ENCODE results near the gene NAPG.
"Not testable (repeated sequence)": the region's sequence is repeated elsewhere in the genome, so short reads cannot be mapped to it uniquely, and the experiment has no call there.

Gene NAPG

DNA sequence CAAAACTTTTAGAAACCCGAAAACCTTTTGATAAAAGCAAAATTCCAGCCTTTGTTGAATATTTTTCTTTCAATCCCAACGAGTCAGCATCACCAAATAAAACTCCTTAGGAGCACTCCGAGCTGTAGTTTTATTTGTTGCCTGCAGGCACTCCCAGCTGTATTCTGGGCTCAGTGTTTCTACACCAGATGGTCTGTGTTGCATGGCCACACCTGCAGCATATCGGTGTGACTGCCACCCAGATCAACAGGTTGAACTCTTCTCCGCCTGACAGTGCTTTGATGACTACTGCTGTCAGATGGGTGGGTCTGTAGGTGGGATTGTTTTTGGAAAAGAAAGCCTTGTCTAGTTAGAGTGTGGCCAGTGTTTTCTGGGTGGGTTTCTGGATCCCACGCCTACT, 38.7 kb upstream of the NAPG start:
- no peaks in the 10 kb centered on the region for H3K9me3 ChIP-seq (ENCODE audit: control insufficient read depth in 2 of 2, low read length in 2 of 2)
- peaks cover 0 to 5% of the 10 kb centered on the region in 2 donors for H3K4me1 ChIP-seq (ENCODE audit: control insufficient read depth in 2 of 2, insufficient read depth in 2 of 2, low read length in 2 of 2)
- H3K4me3 ChIP-seq (ENCODE audit: low read length in 2 of 2) = no peak overlapping the region
- H3K27me3 ChIP-seq (ENCODE audit: control insufficient read depth in 2 of 2, insufficient read depth in 2 of 2, low read length in 2 of 2) = no peaks in the 10 kb centered on the region
- H3K36me3 ChIP-seq (ENCODE audit: control insufficient read depth in 2 of 2, insufficient read depth in 2 of 2, low read length in 2 of 2) = no peaks in the 10 kb centered on the region
- H3K27ac ChIP-seq (ENCODE audit: low read depth in 2 of 2, low read length in 2 of 2) = no peak overlapping the region
- H3K9ac ChIP-seq (ENCODE audit: low read depth in 1 of 2, low read length in 2 of 2) = no peak overlapping the region

DNA sequence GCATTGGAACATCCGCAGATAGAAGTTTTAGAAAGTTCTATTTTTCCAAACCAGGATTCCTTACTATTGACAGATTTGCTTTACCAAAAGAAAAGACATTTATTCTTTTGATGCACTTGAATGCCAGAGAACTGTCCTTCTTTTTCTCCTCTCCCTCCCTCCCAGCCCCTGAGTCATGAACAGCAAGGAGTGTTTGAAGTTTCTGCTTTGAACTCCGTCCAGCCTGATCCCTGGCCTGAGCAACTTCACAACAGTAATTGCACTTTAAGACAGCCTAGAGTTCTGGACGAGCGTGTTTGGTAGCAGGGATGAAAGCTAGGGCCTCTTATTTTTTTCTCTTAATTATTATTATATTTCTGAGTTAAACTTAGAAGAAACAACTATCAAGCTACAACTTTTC, 37.8 kb upstream of the NAPG start:
- H3K4me1 ChIP-seq (ENCODE audit: control insufficient read depth in 2 of 2, insufficient read depth in 2 of 2, low read length in 2 of 2) = peaks cover 0 to 2% of the 10 kb centered on the region in 2 donors
- H3K4me3 ChIP-seq (ENCODE audit: low read length in 2 of 2) = no peak overlapping the region
- H3K9me3 ChIP-seq (ENCODE audit: control insufficient read depth in 2 of 2, low read length in 2 of 2) = no peaks in the 10 kb centered on the region
- no peaks in the 10 kb centered on the region for H3K27me3 ChIP-seq (ENCODE audit: control insufficient read depth in 2 of 2, insufficient read depth in 2 of 2, low read length in 2 of 2)
- H3K27ac ChIP-seq (ENCODE audit: low read depth in 2 of 2, low read length in 2 of 2) = no peak overlapping the region
- no peaks in the 10 kb centered on the region for H3K36me3 ChIP-seq (ENCODE audit: control insufficient read depth in 2 of 2, insufficient read depth in 2 of 2, low read length in 2 of 2)
- H3K9ac ChIP-seq (ENCODE audit: low read depth in 1 of 2, low read length in 2 of 2) = no peak overlapping the region

DNA sequence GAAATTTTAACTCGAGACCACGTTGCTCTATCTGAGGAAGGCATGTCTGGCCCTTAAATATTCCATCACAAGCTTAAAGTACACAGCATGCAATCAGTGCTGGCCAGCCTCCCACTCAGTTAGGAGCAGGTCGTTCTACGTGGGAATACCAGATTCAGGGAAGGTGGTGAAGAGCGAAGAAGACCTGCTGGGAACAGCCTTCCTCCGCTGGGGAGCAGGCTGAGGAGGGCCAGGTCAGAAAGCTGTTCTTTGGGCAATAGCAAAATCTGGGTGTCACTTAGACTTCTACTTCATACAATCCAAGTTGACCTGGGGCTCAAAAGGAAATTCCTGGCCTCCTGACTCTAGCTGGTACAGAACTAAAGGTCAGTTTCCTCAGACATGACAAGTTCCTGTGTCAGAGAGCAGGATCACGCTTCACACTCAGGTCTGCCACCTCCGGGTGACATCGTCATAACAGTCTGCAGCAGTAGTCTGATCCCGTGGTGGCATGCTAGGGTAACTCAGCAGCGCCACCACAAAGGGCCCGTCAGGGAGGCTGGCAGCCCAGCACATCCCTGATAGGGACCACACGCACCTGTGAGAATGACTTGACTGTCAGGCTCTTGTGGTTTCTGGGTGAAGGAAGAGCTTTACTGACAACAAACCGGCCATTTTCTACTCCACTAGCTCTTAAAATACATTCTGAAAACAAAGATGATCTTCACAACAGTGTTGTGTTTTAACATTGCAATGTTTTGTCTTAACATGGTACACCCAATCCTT, 35.2 kb upstream of the NAPG start:
- Histone ChIP-seq H3K4me3 (ENCODE audit: low read length in 2 of 2) (no peak overlapping the region), H3K4me1 (ENCODE audit: control insufficient read depth in 2 of 2, insufficient read depth in 2 of 2, low read length in 2 of 2) (no peaks in the 10 kb centered on the region), H3K27ac (ENCODE audit: low read depth in 2 of 2, low read length in 2 of 2) (no peak overlapping the region), H3K27me3 (ENCODE audit: control insufficient read depth in 2 of 2, insufficient read depth in 2 of 2, low read length in 2 of 2) (no peaks in the 10 kb centered on the region), H3K9me3 (ENCODE audit: control insufficient read depth in 2 of 2, low read length in 2 of 2) (no peaks in the 10 kb centered on the region), H3K36me3 (ENCODE audit: control insufficient read depth in 2 of 2, insufficient read depth in 2 of 2, low read length in 2 of 2) (no peaks in the 10 kb centered on the region), H3K9ac (ENCODE audit: low read depth in 1 of 2, low read length in 2 of 2) (no peak overlapping the region)

DNA sequence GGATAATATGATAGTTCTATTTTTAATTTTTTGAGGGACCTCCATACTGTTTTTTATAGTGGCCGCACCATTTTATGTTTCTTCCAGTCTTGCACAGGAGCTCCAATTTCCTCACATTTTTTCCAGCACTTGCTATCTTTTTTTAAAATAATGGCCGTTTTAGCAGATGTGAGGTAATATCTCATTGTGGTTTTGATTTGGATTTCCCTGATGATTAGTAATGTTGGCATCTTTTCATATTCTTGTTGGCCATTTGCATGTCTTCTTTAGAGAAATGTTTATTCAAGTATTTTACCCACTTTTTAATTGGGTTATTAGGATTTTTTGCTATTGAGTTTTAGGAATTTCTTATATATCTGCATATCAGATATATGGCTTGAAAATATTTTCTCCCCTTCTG, 29.9 kb upstream of the NAPG start:
- no peaks in the 10 kb centered on the region for H3K27me3 ChIP-seq (ENCODE audit: control insufficient read depth in 2 of 2, insufficient read depth in 2 of 2, low read length in 2 of 2)
- H3K4me3 ChIP-seq (ENCODE audit: low read length in 2 of 2) = no peak overlapping the region
- H3K36me3 ChIP-seq (ENCODE audit: control insufficient read depth in 2 of 2, insufficient read depth in 2 of 2, low read length in 2 of 2) = no peaks in the 10 kb centered on the region
- no peaks in the 10 kb centered on the region for H3K4me1 ChIP-seq (ENCODE audit: control insufficient read depth in 2 of 2, insufficient read depth in 2 of 2, low read length in 2 of 2)
- no peaks in the 10 kb centered on the region for H3K9me3 ChIP-seq (ENCODE audit: control insufficient read depth in 2 of 2, low read length in 2 of 2)
- H3K9ac ChIP-seq (ENCODE audit: low read depth in 1 of 2, low read length in 2 of 2) = no peak overlapping the region
- H3K27ac ChIP-seq (ENCODE audit: low read depth in 2 of 2, low read length in 2 of 2) = no peak overlapping the region

DNA sequence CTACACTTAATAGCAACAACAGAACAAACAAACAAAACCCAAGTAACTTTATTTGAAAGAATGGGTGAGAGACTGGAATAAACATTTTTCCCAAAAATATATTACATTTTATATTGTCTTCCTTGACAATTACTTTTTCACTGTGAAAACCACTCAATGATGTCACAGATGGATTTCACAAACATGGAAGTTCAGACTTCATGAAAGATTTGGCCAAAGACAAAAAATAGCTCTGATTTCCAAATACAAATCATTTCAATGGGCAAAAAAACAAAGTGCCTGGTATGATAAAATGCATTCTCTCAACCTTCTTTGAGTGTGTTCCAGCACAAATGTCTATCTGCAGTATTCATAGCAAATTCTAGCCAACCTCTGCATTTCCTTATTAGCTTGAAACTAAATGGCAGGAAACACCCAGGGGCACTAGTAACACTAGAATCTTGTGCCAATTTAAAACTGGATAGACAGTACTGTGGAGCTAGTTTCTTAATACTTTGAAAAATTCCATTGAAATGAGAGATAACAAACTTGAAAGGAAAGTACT, 28.5 kb upstream of the NAPG start:
- no peaks in the 10 kb centered on the region for H3K4me1 ChIP-seq (ENCODE audit: control insufficient read depth in 2 of 2, insufficient read depth in 2 of 2, low read length in 2 of 2)
- no peaks in the 10 kb centered on the region for H3K9me3 ChIP-seq (ENCODE audit: control insufficient read depth in 2 of 2, low read length in 2 of 2)
- no peak overlapping the region for H3K4me3 ChIP-seq (ENCODE audit: low read length in 2 of 2)
- H3K36me3 ChIP-seq (ENCODE audit: control insufficient read depth in 2 of 2, insufficient read depth in 2 of 2, low read length in 2 of 2) = no peaks in the 10 kb centered on the region
- no peaks in the 10 kb centered on the region for H3K27me3 ChIP-seq (ENCODE audit: control insufficient read depth in 2 of 2, insufficient read depth in 2 of 2, low read length in 2 of 2)
- H3K9ac ChIP-seq (ENCODE audit: low read depth in 1 of 2, low read length in 2 of 2) = no peak overlapping the region
- H3K27ac ChIP-seq (ENCODE audit: low read depth in 2 of 2, low read length in 2 of 2) = no peak overlapping the region

DNA sequence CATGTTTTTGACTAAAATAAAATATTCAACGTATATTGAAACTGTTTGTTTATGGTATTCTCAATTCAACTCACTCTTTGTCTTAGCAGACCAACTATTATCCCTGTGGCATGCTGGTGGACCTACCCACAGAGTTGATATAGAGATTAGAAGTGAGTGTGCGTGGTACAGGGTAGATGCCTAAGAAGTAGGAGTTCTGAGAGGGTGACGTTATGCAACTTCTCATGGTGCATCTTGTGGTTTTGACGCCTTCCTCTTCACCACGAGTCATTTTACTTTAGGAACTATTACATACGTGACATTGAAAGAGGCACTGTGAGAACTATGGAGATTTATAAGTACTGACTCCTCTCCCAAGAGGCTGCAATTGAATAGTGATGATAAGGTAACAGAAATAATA, 26.6 kb upstream of the NAPG start:
- no peak overlapping the region for H3K27ac ChIP-seq (ENCODE audit: low read depth in 2 of 2, low read length in 2 of 2)
- H3K9me3 ChIP-seq (ENCODE audit: control insufficient read depth in 2 of 2, low read length in 2 of 2) = no peaks in the 10 kb centered on the region
- H3K36me3 ChIP-seq (ENCODE audit: control insufficient read depth in 2 of 2, insufficient read depth in 2 of 2, low read length in 2 of 2) = no peaks in the 10 kb centered on the region
- no peak overlapping the region for H3K4me3 ChIP-seq (ENCODE audit: low read length in 2 of 2)
- no peaks in the 10 kb centered on the region for H3K4me1 ChIP-seq (ENCODE audit: control insufficient read depth in 2 of 2, insufficient read depth in 2 of 2, low read length in 2 of 2)
- H3K9ac ChIP-seq (ENCODE audit: low read depth in 1 of 2, low read length in 2 of 2) = no peak overlapping the region
- H3K27me3 ChIP-seq (ENCODE audit: control insufficient read depth in 2 of 2, insufficient read depth in 2 of 2, low read length in 2 of 2) = no peaks in the 10 kb centered on the region

DNA sequence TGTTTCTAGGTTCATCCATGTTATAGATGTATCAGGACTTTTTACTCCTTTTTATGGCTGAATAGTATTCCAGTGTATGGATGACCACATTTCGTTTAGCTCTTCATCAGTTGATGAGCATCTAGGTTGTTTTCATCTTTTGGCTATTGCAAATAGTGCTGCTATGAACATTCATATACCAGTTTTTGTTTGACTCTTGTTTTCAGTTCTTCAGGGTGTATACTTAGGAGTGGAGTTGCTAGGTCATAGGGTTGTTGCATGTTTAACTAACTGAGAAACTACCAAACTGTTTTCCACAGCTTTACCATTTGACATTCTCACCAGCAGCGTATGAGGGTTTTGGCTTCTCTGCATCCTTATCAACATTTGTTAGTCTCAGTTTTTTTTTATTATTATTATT, 25.8 kb upstream of the NAPG start:
- no peak overlapping the region for H3K4me3 ChIP-seq (ENCODE audit: low read length in 2 of 2)
- no peak overlapping the region for H3K9ac ChIP-seq (ENCODE audit: low read depth in 1 of 2, low read length in 2 of 2)
- no peaks in the 10 kb centered on the region for H3K4me1 ChIP-seq (ENCODE audit: control insufficient read depth in 2 of 2, insufficient read depth in 2 of 2, low read length in 2 of 2)
- no peaks in the 10 kb centered on the region for H3K27me3 ChIP-seq (ENCODE audit: control insufficient read depth in 2 of 2, insufficient read depth in 2 of 2, low read length in 2 of 2)
- no peak overlapping the region for H3K27ac ChIP-seq (ENCODE audit: low read depth in 2 of 2, low read length in 2 of 2)
- H3K36me3 ChIP-seq (ENCODE audit: control insufficient read depth in 2 of 2, insufficient read depth in 2 of 2, low read length in 2 of 2) = no peaks in the 10 kb centered on the region
- H3K9me3 ChIP-seq (ENCODE audit: control insufficient read depth in 2 of 2, low read length in 2 of 2) = peaks cover 0 to 5% of the 10 kb centered on the region in 2 donors

DNA sequence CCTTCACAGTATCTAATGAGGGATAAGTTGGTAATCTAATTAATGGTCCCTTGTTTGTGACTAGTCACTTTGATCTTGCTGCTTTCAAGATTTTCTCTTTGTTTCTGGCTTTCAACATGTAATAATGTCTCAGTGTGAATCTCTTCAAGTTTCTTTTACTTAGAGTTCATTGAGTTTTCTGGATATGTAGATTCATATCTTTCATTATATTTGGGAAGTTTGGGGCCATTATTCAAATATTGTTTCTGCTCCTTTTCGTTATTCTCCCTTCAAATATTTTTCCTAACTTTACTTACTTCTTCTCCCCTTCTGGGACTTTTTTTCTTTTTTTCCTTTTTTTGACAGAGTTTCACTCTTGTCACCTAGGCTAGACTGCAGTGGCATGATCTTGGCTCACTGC, 21.1 kb upstream of the NAPG start:
- H3K9ac ChIP-seq (ENCODE audit: low read depth in 1 of 2, low read length in 2 of 2) = no peak overlapping the region
- H3K36me3 ChIP-seq (ENCODE audit: control insufficient read depth in 2 of 2, insufficient read depth in 2 of 2, low read length in 2 of 2) = no peaks in the 10 kb centered on the region
- H3K4me3 ChIP-seq (ENCODE audit: low read length in 2 of 2) = no peak overlapping the region
- H3K9me3 ChIP-seq (ENCODE audit: control insufficient read depth in 2 of 2, low read length in 2 of 2) = peaks cover 0 to 8% of the 10 kb centered on the region in 2 donors
- H3K27me3 ChIP-seq (ENCODE audit: control insufficient read depth in 2 of 2, insufficient read depth in 2 of 2, low read length in 2 of 2) = no peaks in the 10 kb centered on the region
- H3K27ac ChIP-seq (ENCODE audit: low read depth in 2 of 2, low read length in 2 of 2) = no peak overlapping the region
- H3K4me1 ChIP-seq (ENCODE audit: control insufficient read depth in 2 of 2, insufficient read depth in 2 of 2, low read length in 2 of 2) = no peaks in the 10 kb centered on the region

DNA sequence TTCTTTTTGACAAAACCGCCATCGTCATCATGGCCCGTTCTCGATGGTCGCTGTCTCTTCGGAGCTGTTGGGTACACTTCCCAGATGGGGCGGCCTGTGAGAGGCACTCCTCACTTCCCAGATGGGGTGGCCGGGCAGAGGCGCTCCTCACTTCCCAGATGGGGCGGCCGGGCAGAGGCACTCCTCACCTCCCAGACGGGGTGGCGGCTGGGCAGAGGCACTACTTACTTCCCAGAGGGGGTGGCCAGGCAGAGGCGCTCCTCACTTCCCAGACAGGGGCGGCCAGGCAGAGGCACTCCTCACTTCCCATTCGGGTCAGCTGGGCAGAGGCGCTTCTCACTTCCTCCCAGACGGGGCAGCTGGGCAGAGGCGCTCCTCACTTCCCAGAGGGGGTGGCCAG, 19.9 kb upstream of the NAPG start:
- H3K9me3 ChIP-seq (ENCODE audit: control insufficient read depth in 2 of 2, low read length in 2 of 2); H3K4me1 ChIP-seq (ENCODE audit: control insufficient read depth in 2 of 2, insufficient read depth in 2 of 2, low read length in 2 of 2); H3K4me3 ChIP-seq (ENCODE audit: low read length in 2 of 2); H3K36me3 ChIP-seq (ENCODE audit: control insufficient read depth in 2 of 2, insufficient read depth in 2 of 2, low read length in 2 of 2); H3K27me3 ChIP-seq (ENCODE audit: control insufficient read depth in 2 of 2, insufficient read depth in 2 of 2, low read length in 2 of 2); H3K9ac ChIP-seq (ENCODE audit: low read depth in 1 of 2, low read length in 2 of 2); H3K27ac ChIP-seq (ENCODE audit: low read depth in 2 of 2, low read length in 2 of 2): not testable (repeated sequence)

DNA sequence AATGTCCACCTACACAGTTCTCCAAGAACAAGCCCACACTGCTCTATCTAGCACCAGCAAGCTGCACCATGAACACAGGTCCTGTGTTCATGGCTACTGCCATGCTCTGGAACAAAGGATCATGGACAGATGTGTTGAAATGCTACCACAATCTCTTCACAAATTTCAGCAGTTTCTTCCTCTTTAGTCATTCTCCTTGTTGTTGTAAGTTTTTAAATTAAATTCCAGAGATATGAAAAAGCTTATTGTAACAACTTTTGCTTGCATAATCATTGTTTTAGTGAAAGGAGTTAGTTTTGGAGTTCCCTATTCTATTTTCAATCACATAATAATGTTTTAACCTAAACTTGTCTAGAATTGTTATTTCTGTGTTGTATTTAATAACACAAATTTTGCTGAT, 17.2 kb upstream of the NAPG start:
- H3K4me1 ChIP-seq (ENCODE audit: control insufficient read depth in 2 of 2, insufficient read depth in 2 of 2, low read length in 2 of 2) = no peaks in the 10 kb centered on the region
- H3K4me3 ChIP-seq (ENCODE audit: low read length in 2 of 2) = no peak overlapping the region
- H3K36me3 ChIP-seq (ENCODE audit: control insufficient read depth in 2 of 2, insufficient read depth in 2 of 2, low read length in 2 of 2) = no peaks in the 10 kb centered on the region
- peaks cover 0 to 8% of the 10 kb centered on the region in 2 donors for H3K9me3 ChIP-seq (ENCODE audit: control insufficient read depth in 2 of 2, low read length in 2 of 2)
- H3K27ac ChIP-seq (ENCODE audit: low read depth in 2 of 2, low read length in 2 of 2) = no peak overlapping the region
- H3K27me3 ChIP-seq (ENCODE audit: control insufficient read depth in 2 of 2, insufficient read depth in 2 of 2, low read length in 2 of 2) = no peaks in the 10 kb centered on the region
- H3K9ac ChIP-seq (ENCODE audit: low read depth in 1 of 2, low read length in 2 of 2) = no peak overlapping the region

All from mucosa of rectum (tissue), 2 donors.